GM12878 (cell line): ENCODE results near the gene TOB1. TPM values are rescaled to one million over a fixed set of nuclear protein-coding genes. Genes with fewer than 3 reads are reported as not detected.

Experiments used
- CREB1 ChIP-seq: IDR thresholded peaks from 2 replicates; pipeline ENCODE4 v1.6.1; 2012; ENCODE audit warnings: low read depth, mild to moderate bottlenecking, inconsistent platforms
- HCFC1 ChIP-seq: fragments of 150-350 bp; IDR thresholded peaks from 2 replicates; pipeline ENCODE4 v1.6.1; 2014; ENCODE audit warnings: low read length
- IKZF1 ChIP-seq: fragments of 450-650 bp; conservative IDR thresholded peaks from 2 replicates; pipeline ENCODE4 v1.6.1; 2017; ENCODE audit warnings: antibody characterized with exemption, mild to moderate bottlenecking
- IKZF2 ChIP-seq, 2 experiments: fragments of 450-650 bp; IDR thresholded peaks; 2 replicates each; pipeline ENCODE4 v1.6.1; 2017; ENCODE audit warnings: mild to moderate bottlenecking in 2 of 2, moderate library complexity in 2 of 2
- IRF4 ChIP-seq: IDR thresholded peaks from 2 replicates; pipeline ENCODE4 v1.6.1; 2011; ENCODE audit warnings: low read depth, low read length
- MEF2A ChIP-seq: IDR thresholded peaks from 2 replicates; pipeline ENCODE4 v1.6.1; 2011; ENCODE audit warnings: low read depth, mild to moderate bottlenecking, low read length, moderate library complexity; ENCODE audit not compliant: insufficient read depth
- MEF2B ChIP-seq: fragments of 450-650 bp; IDR thresholded peaks from 2 replicates; pipeline ENCODE4 v1.6.1; 2018; ENCODE audit warnings: mild to moderate bottlenecking, moderate library complexity; ENCODE audit not compliant: partially characterized antibody, poor library complexity, severe bottlenecking
- MYB ChIP-seq: fragments of 150-350 bp; IDR thresholded peaks from 2 replicates; pipeline ENCODE4 v1.6.1; 2014; ENCODE audit warnings: mild to moderate bottlenecking, low read depth, low read length, borderline replicate concordance
- NFYA ChIP-seq: IDR thresholded peaks from 2 replicates; pipeline ENCODE4 v1.6.1; 2011; ENCODE audit warnings: low read depth, mild to moderate bottlenecking, low read length, improper control_type of control experiment, borderline replicate concordance
- NR2F1 ChIP-seq: fragments of 450-650 bp; conservative IDR thresholded peaks from 2 replicates; pipeline ENCODE4 v1.6.1; 2017; ENCODE audit warnings: mild to moderate bottlenecking
- RFX5 ChIP-seq: IDR thresholded peaks from 2 replicates; pipeline ENCODE4 v1.6.1; 2011; ENCODE audit warnings: low read depth, low read length, improper control_type of control experiment
- SIN3A ChIP-seq: IDR thresholded peaks from 2 replicates; pipeline ENCODE4 v1.6.1; 2012; ENCODE audit warnings: low read depth, low read length, improper control_type of control experiment
- SMAD5 ChIP-seq: IDR thresholded peaks from 2 replicates; pipeline ENCODE4 v1.6.1; 2016; ENCODE audit warnings: antibody characterized with exemption, low read depth
- SPI1 ChIP-seq: IDR thresholded peaks from 2 replicates; pipeline ENCODE4 v1.6.1; 2011; ENCODE audit warnings: low read depth, mild to moderate bottlenecking, low read length, moderate library complexity, borderline replicate concordance; ENCODE audit not compliant: insufficient read depth
- TBL1XR1 ChIP-seq: IDR thresholded peaks from 2 replicates; pipeline ENCODE4 v1.6.1; 2012; ENCODE audit warnings: low read depth, low read length, improper control_type of control experiment
- ZNF24 ChIP-seq: fragments of 450-650 bp; IDR thresholded peaks from 2 replicates; pipeline ENCODE4 v1.6.1; 2017; ENCODE audit warnings: antibody characterized with exemption, mild to moderate bottlenecking
- polyA plus RNA-seq, 11 experiments: library from polyadenylated mRNA; depleted of rRNA in 4 of 11; unstranded in 6 of 11; stranded (reverse) in 5 of 11; fragments of >200 nt; fragmentation: Nextera tagmentation in 4 of 11; fragmentation: Illumina TruSeq in 1 of 11; extraction: Ambion mirVana in 4 of 11; extraction: Trizol in 1 of 11; gene quantifications; 1 replicate in 1 of 11; 2 replicates in 10 of 11; pipeline versions ENCODE4 v1.2.1 to v1.2.3, GENCODE V29; 2011 to 2016; ENCODE audit warnings: inconsistent platforms in 2 of 11, missing spikeins in 2 of 11, low read depth in 1 of 11
- total RNA-seq, 4 experiments: library from RNA; depleted of rRNA in 3 of 4; stranded (reverse); fragments of >200 nt in 3 of 4; fragmentation: Illumina TruSeq in 1 of 4; extraction: Trizol in 1 of 4; gene quantifications; 2 replicates each; pipeline versions ENCODE4 v1.2.1 to v1.2.3, GENCODE V29; 2013 to 2021
- TF ChIP-seq, protein P1 (sequence below): fragments of 450-650 bp; IDR thresholded peaks from 2 replicates; pipeline ENCODE4 v1.6.1; 2018; ENCODE audit warnings: mild to moderate bottlenecking, low read depth, moderate library complexity; ENCODE audit not compliant: partially characterized antibody
- TF ChIP-seq, protein P2 (sequence below): fragments of 450-650 bp; IDR thresholded peaks from 2 replicates; pipeline ENCODE4 v1.6.1; 2016; ENCODE audit warnings: mild to moderate bottlenecking, moderate library complexity, borderline replicate concordance
- TF ChIP-seq, protein P3 (sequence below): fragments of 450-650 bp; IDR thresholded peaks from 2 replicates; pipeline ENCODE4 v1.6.1; 2017; ENCODE audit warnings: antibody characterized with exemption, mild to moderate bottlenecking, moderate library complexity
- TF ChIP-seq, protein P4 (sequence below): IDR thresholded peaks from 2 replicates; pipeline ENCODE4 v1.6.1; 2012; ENCODE audit warnings: low read depth, low read length, improper control_type of control experiment

The TOB1 gene
- total and polyA plus RNA-seq, 10 of the 15 experiments (the other 5 are each of a cell fraction or from before 2014, with no cell fraction given): 5.0 to 32.4 (median 13.7) TPM

DNA sequence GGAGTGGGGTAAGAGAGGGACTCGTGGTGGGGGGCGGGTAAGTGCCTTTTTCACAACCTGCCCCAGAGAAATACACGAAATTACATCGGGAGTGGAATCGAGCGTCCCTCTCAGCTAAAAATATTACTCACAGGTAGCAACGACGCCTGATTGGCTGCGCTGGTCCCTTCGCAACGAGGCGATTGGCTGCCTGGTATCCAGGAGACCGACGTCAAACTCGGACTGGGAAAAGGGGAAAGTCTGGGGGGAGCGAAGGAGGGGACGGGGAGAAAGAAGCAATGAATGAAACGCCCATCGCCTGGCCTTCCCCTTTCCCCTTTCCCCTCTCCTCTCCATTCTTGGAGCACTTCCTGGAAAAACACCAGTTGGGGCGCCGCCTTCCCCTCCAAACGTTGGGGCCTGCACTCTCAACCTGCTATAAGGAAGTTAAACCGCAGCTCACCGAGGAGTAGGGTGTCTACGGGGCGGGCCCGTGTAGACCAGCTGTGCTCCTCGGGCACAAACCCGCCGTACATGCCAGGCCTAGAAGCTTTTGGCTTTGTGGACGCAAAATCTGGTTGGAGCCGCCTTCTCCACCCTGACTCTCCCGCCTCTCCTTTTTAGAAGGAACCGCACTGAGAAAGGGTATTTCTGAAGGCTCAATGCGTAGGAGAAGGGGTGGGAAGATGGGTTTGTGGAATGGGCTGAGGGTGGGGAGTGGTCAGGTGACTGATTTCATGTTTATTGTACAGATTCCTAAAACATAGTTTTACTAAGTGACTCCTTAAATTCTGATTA is 1.4 kb upstream of the TOB1 start (continued):
- TF ChIP-seq, protein P1, sequence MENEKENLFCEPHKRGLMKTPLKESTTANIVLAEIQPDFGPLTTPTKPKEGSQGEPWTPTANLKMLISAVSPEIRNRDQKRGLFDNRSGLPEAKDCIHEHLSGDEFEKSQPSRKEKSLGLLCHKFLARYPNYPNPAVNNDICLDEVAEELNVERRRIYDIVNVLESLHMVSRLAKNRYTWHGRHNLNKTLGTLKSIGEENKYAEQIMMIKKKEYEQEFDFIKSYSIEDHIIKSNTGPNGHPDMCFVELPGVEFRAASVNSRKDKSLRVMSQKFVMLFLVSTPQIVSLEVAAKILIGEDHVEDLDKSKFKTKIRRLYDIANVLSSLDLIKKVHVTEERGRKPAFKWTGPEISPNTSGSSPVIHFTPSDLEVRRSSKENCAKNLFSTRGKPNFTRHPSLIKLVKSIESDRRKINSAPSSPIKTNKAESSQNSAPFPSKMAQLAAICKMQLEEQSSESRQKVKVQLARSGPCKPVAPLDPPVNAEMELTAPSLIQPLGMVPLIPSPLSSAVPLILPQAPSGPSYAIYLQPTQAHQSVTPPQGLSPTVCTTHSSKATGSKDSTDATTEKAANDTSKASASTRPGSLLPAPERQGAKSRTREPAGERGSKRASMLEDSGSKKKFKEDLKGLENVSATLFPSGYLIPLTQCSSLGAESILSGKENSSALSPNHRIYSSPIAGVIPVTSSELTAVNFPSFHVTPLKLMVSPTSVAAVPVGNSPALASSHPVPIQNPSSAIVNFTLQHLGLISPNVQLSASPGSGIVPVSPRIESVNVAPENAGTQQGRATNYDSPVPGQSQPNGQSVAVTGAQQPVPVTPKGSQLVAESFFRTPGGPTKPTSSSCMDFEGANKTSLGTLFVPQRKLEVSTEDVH: peak; percentile 38
- TF ChIP-seq IKZF1 (peak; percentile 99), CREB1 (peak; percentile 87), NR2F1 (peak; percentile 31; the same call in 1 of the 2 replicates), SMAD5 (no peak), SPI1 (peak; percentile 23; the same call in 1 of the 2 replicates), MEF2A (peak; percentile 68; the same call in 1 of the 2 replicates), TBL1XR1 (no peak), RFX5 (peak; percentile 96), HCFC1 (peak; percentile 6; the same call in 1 of the 2 replicates), SIN3A (peak; percentile 59; the same call in 1 of the 2 replicates), NFYA (peak; percentile 63; the same call in 1 of the 2 replicates), IKZF2 (IDR thresholded peaks at IDR 0.05) (peak; percentile 99), MYB (no peak), IRF4 (0 out of 2 replicates have a peak, but pooled peaks have one; percentile 10), ZNF24 (peak; percentile 91), MEF2B (peak; percentile 52)
- TF ChIP-seq, protein P2, sequence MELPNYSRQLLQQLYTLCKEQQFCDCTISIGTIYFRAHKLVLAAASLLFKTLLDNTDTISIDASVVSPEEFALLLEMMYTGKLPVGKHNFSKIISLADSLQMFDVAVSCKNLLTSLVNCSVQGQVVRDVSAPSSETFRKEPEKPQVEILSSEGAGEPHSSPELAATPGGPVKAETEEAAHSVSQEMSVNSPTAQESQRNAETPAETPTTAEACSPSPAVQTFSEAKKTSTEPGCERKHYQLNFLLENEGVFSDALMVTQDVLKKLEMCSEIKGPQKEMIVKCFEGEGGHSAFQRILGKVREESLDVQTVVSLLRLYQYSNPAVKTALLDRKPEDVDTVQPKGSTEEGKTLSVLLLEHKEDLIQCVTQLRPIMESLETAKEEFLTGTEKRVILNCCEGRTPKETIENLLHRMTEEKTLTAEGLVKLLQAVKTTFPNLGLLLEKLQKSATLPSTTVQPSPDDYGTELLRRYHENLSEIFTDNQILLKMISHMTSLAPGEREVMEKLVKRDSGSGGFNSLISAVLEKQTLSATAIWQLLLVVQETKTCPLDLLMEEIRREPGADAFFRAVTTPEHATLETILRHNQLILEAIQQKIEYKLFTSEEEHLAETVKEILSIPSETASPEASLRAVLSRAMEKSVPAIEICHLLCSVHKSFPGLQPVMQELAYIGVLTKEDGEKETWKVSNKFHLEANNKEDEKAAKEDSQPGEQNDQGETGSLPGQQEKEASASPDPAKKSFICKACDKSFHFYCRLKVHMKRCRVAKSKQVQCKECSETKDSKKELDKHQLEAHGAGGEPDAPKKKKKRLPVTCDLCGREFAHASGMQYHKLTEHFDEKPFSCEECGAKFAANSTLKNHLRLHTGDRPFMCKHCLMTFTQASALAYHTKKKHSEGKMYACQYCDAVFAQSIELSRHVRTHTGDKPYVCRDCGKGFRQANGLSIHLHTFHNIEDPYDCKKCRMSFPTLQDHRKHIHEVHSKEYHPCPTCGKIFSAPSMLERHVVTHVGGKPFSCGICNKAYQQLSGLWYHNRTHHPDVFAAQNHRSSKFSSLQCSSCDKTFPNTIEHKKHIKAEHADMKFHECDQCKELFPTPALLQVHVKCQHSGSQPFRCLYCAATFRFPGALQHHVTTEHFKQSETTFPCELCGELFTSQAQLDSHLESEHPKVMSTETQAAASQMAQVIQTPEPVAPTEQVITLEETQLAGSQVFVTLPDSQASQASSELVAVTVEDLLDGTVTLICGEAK: 0 out of 2 replicates have a peak, but pooled peaks have one; percentile 28
- TF ChIP-seq, protein P3, sequence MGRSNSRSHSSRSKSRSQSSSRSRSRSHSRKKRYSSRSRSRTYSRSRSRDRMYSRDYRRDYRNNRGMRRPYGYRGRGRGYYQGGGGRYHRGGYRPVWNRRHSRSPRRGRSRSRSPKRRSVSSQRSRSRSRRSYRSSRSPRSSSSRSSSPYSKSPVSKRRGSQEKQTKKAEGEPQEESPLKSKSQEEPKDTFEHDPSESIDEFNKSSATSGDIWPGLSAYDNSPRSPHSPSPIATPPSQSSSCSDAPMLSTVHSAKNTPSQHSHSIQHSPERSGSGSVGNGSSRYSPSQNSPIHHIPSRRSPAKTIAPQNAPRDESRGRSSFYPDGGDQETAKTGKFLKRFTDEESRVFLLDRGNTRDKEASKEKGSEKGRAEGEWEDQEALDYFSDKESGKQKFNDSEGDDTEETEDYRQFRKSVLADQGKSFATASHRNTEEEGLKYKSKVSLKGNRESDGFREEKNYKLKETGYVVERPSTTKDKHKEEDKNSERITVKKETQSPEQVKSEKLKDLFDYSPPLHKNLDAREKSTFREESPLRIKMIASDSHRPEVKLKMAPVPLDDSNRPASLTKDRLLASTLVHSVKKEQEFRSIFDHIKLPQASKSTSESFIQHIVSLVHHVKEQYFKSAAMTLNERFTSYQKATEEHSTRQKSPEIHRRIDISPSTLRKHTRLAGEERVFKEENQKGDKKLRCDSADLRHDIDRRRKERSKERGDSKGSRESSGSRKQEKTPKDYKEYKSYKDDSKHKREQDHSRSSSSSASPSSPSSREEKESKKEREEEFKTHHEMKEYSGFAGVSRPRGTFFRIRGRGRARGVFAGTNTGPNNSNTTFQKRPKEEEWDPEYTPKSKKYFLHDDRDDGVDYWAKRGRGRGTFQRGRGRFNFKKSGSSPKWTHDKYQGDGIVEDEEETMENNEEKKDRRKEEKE: no peak
- TF ChIP-seq, protein P4, sequence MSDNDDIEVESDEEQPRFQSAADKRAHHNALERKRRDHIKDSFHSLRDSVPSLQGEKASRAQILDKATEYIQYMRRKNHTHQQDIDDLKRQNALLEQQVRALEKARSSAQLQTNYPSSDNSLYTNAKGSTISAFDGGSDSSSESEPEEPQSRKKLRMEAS: peak; percentile 64; the same call in 1 of the 2 replicates
